H9 (cell line): ENCODE results near the gene GAS5. TPM values are rescaled to one million over a fixed set of nuclear protein-coding genes. Genes with fewer than 3 reads are reported as not detected.

ENCODE experiments used
- DNase-seq: peaks from one replicate; pipeline ENCODE4 v3.0.0-alpha.2; 2017
- H2AFZ ChIP-seq: one replicate; pipeline ENCODE4 v1.6.1; 2013; ENCODE audit warnings: mild to moderate bottlenecking, low read length, control low read depth, moderate library complexity
- H2AK5ac ChIP-seq: 2 replicates; pipeline ENCODE4 v1.6.1; 2013; ENCODE audit warnings: low read length, control low read depth, mixed read lengths; ENCODE audit not compliant: insufficient read length
- H2BK120ac ChIP-seq: one replicate; pipeline ENCODE4 v1.6.1; 2013; ENCODE audit warnings: low read depth, mild to moderate bottlenecking, low read length, control low read depth, inconsistent platforms; ENCODE audit not compliant: poor library complexity, severe bottlenecking
- H2BK12ac ChIP-seq: 2 replicates; pipeline ENCODE4 v1.6.1; 2013; ENCODE audit warnings: low read length, control low read depth, mixed read lengths, low read depth; ENCODE audit not compliant: insufficient read length
- H2BK15ac ChIP-seq: 2 replicates; pipeline ENCODE4 v1.6.1; 2013; ENCODE audit warnings: low read depth, low read length, control low read depth
- H2BK20ac ChIP-seq: one replicate; pipeline ENCODE4 v1.6.1; 2013; ENCODE audit warnings: low read depth, mild to moderate bottlenecking, low read length, control low read depth, inconsistent platforms; ENCODE audit not compliant: poor library complexity, severe bottlenecking
- H2BK5ac ChIP-seq: 2 replicates; pipeline ENCODE4 v1.6.1; 2013; ENCODE audit warnings: low read length, control low read depth, mixed read lengths; ENCODE audit not compliant: insufficient read length
- H3K14ac ChIP-seq: 2 replicates; pipeline ENCODE4 v1.6.1; 2013; ENCODE audit warnings: low read length, control low read depth; ENCODE audit not compliant: insufficient read depth
- H3K18ac ChIP-seq: 2 replicates; pipeline ENCODE4 v1.6.1; 2013; ENCODE audit warnings: low read depth, mild to moderate bottlenecking, mixed read lengths, low read length, control low read depth; ENCODE audit not compliant: insufficient read length
- H3K23ac ChIP-seq: 2 replicates; pipeline ENCODE4 v1.6.1; 2013; ENCODE audit warnings: low read length, control low read depth, mixed read lengths, low read depth; ENCODE audit not compliant: insufficient read length
- H3K23me2 ChIP-seq: 2 replicates; pipeline ENCODE4 v1.6.1; 2013; ENCODE audit warnings: low read depth, mild to moderate bottlenecking, mixed read lengths, low read length, control low read depth; ENCODE audit not compliant: insufficient read length, poor library complexity, severe bottlenecking
- H3K27ac ChIP-seq: 2 replicates; pipeline ENCODE4 v1.5.1; 2013; ENCODE audit warnings: low read length, control low read depth, mixed read lengths, low read depth; ENCODE audit not compliant: insufficient read length
- H3K27me3 ChIP-seq: 2 replicates; pipeline ENCODE4 v1.6.1; 2013; ENCODE audit warnings: low read length, control low read depth, inconsistent platforms; ENCODE audit not compliant: insufficient read depth
- H3K4ac ChIP-seq: 2 replicates; pipeline ENCODE4 v1.6.1; 2013; ENCODE audit warnings: low read depth, mild to moderate bottlenecking, control low read depth, inconsistent platforms, low read length, moderate library complexity
- H3K4me1 ChIP-seq: 2 replicates; pipeline ENCODE4 v1.6.1; 2013; ENCODE audit warnings: low read length, control low read depth, inconsistent platforms; ENCODE audit not compliant: insufficient read depth
- H3K4me2 ChIP-seq: 2 replicates; pipeline ENCODE4 v1.6.1; 2013; ENCODE audit warnings: low read length, control low read depth, mixed read lengths; ENCODE audit not compliant: insufficient read length, insufficient read depth
- H3K56ac ChIP-seq: 2 replicates; pipeline ENCODE4 v1.6.1; 2013; ENCODE audit warnings: low read depth, mild to moderate bottlenecking, mixed read lengths, low read length, control low read depth; ENCODE audit not compliant: insufficient read length
- H3K79me1 ChIP-seq: 2 replicates; pipeline ENCODE4 v1.6.1; 2013; ENCODE audit warnings: low read depth, mild to moderate bottlenecking, moderate library complexity, low read length, control low read depth, inconsistent platforms; ENCODE audit not compliant: insufficient read depth, poor library complexity, severe bottlenecking
- H3K79me2 ChIP-seq: 2 replicates; pipeline ENCODE4 v1.6.1; 2013; ENCODE audit warnings: low read length, control low read depth, inconsistent platforms; ENCODE audit not compliant: insufficient read depth
- H3K9ac ChIP-seq: 2 replicates; pipeline ENCODE4 v1.6.1; 2013; ENCODE audit warnings: low read length, control low read depth, mixed read lengths; ENCODE audit not compliant: insufficient read length; ENCODE audit errors: extremely low read depth
- H3K9me3 ChIP-seq: one replicate; pipeline ENCODE4 v1.6.1; 2013; ENCODE audit warnings: low read depth, low read length, inconsistent platforms; ENCODE audit not compliant: control insufficient read depth
- H3T11ph ChIP-seq: one replicate; pipeline ENCODE4 v1.6.1; 2013; ENCODE audit warnings: mild to moderate bottlenecking, low read length, control low read depth, inconsistent platforms
- H4K20me1 ChIP-seq: one replicate; pipeline ENCODE4 v1.6.1; 2013; ENCODE audit not compliant: control insufficient read depth, insufficient read length, insufficient read depth
- H4K5ac ChIP-seq: 2 replicates; pipeline ENCODE4 v1.6.1; 2013; ENCODE audit warnings: low read depth, mild to moderate bottlenecking, mixed read lengths, low read length, control low read depth; ENCODE audit not compliant: insufficient read length
- H4K8ac ChIP-seq: replicated peaks from 2 replicates; pipeline ENCODE4 v1.6.1; 2013; ENCODE audit warnings: low read length, control low read depth, mixed read lengths, low read depth; ENCODE audit not compliant: insufficient read length
- H4K91ac ChIP-seq: 2 replicates; pipeline ENCODE4 v1.6.1; 2013; ENCODE audit warnings: low read depth, mild to moderate bottlenecking, moderate library complexity, mixed read lengths, low read length, control low read depth; ENCODE audit not compliant: insufficient read length
- H3K27ac Mint-ChIP-seq, 3 experiments: 2 replicates in 2 of 3; 3 replicates in 1 of 3; pipeline ENCODE4 v1.8.0; 2020 to 2021; ENCODE audit warnings: mixed read lengths in 3 of 3, mild to moderate bottlenecking in 1 of 3, moderate library complexity in 1 of 3
- H3K27me3 Mint-ChIP-seq: 2 replicates; pipeline ENCODE4 v1.8.0; 2021; ENCODE audit warnings: low read depth, mild to moderate bottlenecking, moderate library complexity, mixed read lengths
- H3K36me3 Mint-ChIP-seq, 3 experiments: 2 replicates in 2 of 3; 3 replicates in 1 of 3; pipeline ENCODE4 v1.8.0; 2020 to 2021; ENCODE audit warnings: low read depth in 3 of 3, mixed read lengths in 3 of 3; ENCODE audit not compliant: insufficient read depth in 1 of 3
- H3K4me1 Mint-ChIP-seq, 2 experiments: 2 replicates each; pipeline ENCODE4 v1.8.0; 2020; ENCODE audit warnings: mixed read lengths in 2 of 2
- H3K4me3 Mint-ChIP-seq, 2 experiments: 2 replicates in 1 of 2; 3 replicates in 1 of 2; pipeline ENCODE4 v1.8.0; 2020 to 2021; ENCODE audit warnings: mild to moderate bottlenecking in 2 of 2, mixed read lengths in 2 of 2, moderate library complexity in 1 of 2
- H3K9me3 Mint-ChIP-seq, 2 experiments: 2 replicates in 1 of 2; 3 replicates in 1 of 2; pipeline ENCODE4 v1.8.0; 2020; ENCODE audit warnings: mild to moderate bottlenecking in 2 of 2, mixed read lengths in 2 of 2, moderate library complexity in 1 of 2
- WGBS: extraction: QIAGEN DNeasy Blood & Tissue Kit; methylation state at CpG from one replicate; pipeline ENCODE4 v1.1.7; 2013; ENCODE audit warnings: missing lambda C conversion rate, low lambda C conversion rate, mixed read lengths; ENCODE audit not compliant: insufficient read length; ENCODE audit errors: extremely low coverage; 5-methylcytosine and 5-hydroxymethylcytosine counted together
- total RNA-seq: library from RNA; stranded (reverse); gene quantifications from 2 replicates; pipeline ENCODE4 v1.2.1, GENCODE V29; 2021
- TF ChIP-seq, protein P1 (sequence below): fragments of 200-600 bp; sonication (generic); conservative IDR thresholded peaks from 3 replicates; pipeline ENCODE4 v1.8.0; 2021; ENCODE audit warnings: antibody characterized with exemption, mild to moderate bottlenecking

The GAS5 gene
- total RNA-seq, 1 experiment from 2014 or later = 690 TPM

DNA sequence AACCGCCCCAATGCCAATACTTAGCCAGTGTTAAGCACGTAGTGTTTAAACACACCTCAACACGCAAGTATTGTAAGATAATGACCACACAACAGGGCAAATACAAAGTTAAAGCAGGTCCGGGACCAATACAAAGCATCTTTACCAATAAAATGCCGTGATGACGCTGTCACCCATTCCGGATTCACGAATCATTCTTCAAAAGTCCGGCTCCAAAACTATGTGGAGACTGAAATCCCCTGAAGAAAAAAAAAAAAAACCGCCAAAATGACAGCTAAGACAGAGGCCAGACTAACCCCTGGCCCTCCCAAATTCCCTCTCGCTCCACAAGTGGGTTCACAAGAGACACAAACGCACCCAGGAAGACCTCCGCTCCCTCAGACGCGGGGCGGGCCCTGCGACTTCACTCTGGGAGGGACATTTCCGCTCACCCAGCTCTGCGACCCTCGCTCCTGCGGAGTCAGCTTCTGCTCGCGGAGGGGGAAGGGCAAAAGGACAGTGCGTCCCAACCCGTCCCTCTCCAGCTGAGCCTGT is 43.9 kb downstream of the GAS5 start:
- Histone ChIP-seq H3K9me3 (no peaks in the 10 kb centered on the region), H3K4ac (no peak overlapping the region), H3K79me2 (peaks cover 17% of the 10 kb centered on the region; the same call in 1 of the 2 replicates), H2BK120ac (no peak overlapping the region), H3K27ac (peak overlapping the region; percentile 80), H3K56ac (no peak overlapping the region), H4K5ac (no peak overlapping the region), H3K23me2 (peaks cover 7% of the 10 kb centered on the region), H4K91ac (no peak overlapping the region), H2AFZ (no peak overlapping the region), H3K27me3 (no peaks in the 10 kb centered on the region), H4K8ac (no peak overlapping the region), H3K9ac (peak overlapping the region; percentile 88), H3K18ac (peak overlapping the region; percentile 88), H3K14ac (peak overlapping the region; percentile 80; the same call in 1 of the 2 replicates), H2BK5ac (no peak overlapping the region), H4K20me1 (no peaks in the 10 kb centered on the region), H3K4me1 (no peaks in the 10 kb centered on the region; the same call in 1 of the 2 replicates), H2BK15ac (no peak overlapping the region), H3T11ph (no peak overlapping the region), H2BK12ac (no peak overlapping the region), H3K23ac (no peak overlapping the region), H2BK20ac (no peak overlapping the region), H3K79me1 (peaks cover 4% of the 10 kb centered on the region), H2AK5ac (no peak overlapping the region), H3K4me2 (peak overlapping the region; percentile 74)
- no CpG with 5 or more reads among the region's 25 CpGs for WGBS
- TF ChIP-seq, protein P1, sequence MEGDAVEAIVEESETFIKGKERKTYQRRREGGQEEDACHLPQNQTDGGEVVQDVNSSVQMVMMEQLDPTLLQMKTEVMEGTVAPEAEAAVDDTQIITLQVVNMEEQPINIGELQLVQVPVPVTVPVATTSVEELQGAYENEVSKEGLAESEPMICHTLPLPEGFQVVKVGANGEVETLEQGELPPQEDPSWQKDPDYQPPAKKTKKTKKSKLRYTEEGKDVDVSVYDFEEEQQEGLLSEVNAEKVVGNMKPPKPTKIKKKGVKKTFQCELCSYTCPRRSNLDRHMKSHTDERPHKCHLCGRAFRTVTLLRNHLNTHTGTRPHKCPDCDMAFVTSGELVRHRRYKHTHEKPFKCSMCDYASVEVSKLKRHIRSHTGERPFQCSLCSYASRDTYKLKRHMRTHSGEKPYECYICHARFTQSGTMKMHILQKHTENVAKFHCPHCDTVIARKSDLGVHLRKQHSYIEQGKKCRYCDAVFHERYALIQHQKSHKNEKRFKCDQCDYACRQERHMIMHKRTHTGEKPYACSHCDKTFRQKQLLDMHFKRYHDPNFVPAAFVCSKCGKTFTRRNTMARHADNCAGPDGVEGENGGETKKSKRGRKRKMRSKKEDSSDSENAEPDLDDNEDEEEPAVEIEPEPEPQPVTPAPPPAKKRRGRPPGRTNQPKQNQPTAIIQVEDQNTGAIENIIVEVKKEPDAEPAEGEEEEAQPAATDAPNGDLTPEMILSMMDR = no peak
- Mint-ChIP-seq H3K27me3 (no peaks in the 10 kb centered on the region), H3K9me3 (no peaks in the 10 kb centered on the region), H3K4me1 (peaks cover 11 to 16% of the 10 kb centered on the region in 2 experiments), H3K27ac (peak overlapping the region; percentile 99 to 100 (median 100)), H3K4me3 (peak overlapping the region; percentile 95 to 99), H3K36me3 (peaks cover 12 to 29% (median 26%) of the 10 kb centered on the region in 3 experiments; a peak in 6 of 7 replicates)
- no peak for DNase-seq
